Osteocyte (in vitro differentiated cells): ENCODE measurements around the gene IL1RAP. TPM values are rescaled to one million over a fixed set of nuclear protein-coding genes. Genes with fewer than 3 reads are reported as not detected.
"Not testable (repeated sequence)": the region's sequence is repeated elsewhere in the genome, so short reads cannot be mapped to it uniquely, and the experiment has no call there.

Source experiments
- DNase-seq: peaks from one replicate; pipeline ENCODE4 v3.0.0; 2021; ENCODE audit warnings: mixed read lengths; ENCODE audit not compliant: unreplicated experiment; ENCODE audit errors: extremely low spot score
- H3K27ac Mint-ChIP-seq: one replicate; pipeline ENCODE4 v1.8.0; 2021; ENCODE audit warnings: mild to moderate bottlenecking, mixed read lengths; ENCODE audit not compliant: unreplicated experiment
- H3K27me3 Mint-ChIP-seq: one replicate; pipeline ENCODE4 v1.8.0; 2021; ENCODE audit warnings: mixed read lengths; ENCODE audit not compliant: unreplicated experiment
- H3K36me3 Mint-ChIP-seq: one replicate; pipeline ENCODE4 v1.8.0; 2021; ENCODE audit warnings: mixed read lengths; ENCODE audit not compliant: unreplicated experiment
- H3K4me1 Mint-ChIP-seq: one replicate; pipeline ENCODE4 v1.8.0; 2021; ENCODE audit warnings: mixed read lengths; ENCODE audit not compliant: unreplicated experiment
- H3K4me3 Mint-ChIP-seq: one replicate; pipeline ENCODE4 v1.8.0; 2021; ENCODE audit warnings: mild to moderate bottlenecking, moderate library complexity, mixed read lengths; ENCODE audit not compliant: unreplicated experiment
- H3K9me3 Mint-ChIP-seq: one replicate; pipeline ENCODE4 v1.8.0; 2021; ENCODE audit warnings: mixed read lengths; ENCODE audit not compliant: unreplicated experiment
- CTCF ChIP-seq: fragments of 200-600 bp; sonication (generic); IDR thresholded peaks from 2 replicates; pipeline ENCODE4 v1.5.0; 2021; ENCODE audit warnings: antibody characterized with exemption, mild to moderate bottlenecking, moderate library complexity
- total RNA-seq: library from RNA; stranded (reverse); gene quantifications from 2 replicates; pipeline ENCODE4 v1.2.1, GENCODE V29; 2021

The IL1RAP gene
- total RNA-seq, 1 donor from 2014 or later: 29.3 TPM

GRCh38 chr3:190671658-190672057 lies 157.8 kb downstream of the IL1RAP start:
- Mint-ChIP-seq H3K4me3 (no peak overlapping the region), H3K4me1 (peaks cover 40% of the 10 kb centered on the region), H3K27ac (peak overlapping the region; percentile 78), H3K9me3 (no peaks in the 10 kb centered on the region), H3K27me3 (no peaks in the 10 kb centered on the region), H3K36me3 (no peaks in the 10 kb centered on the region)
- TF ChIP-seq CTCF: no peak
- DNase-seq: no peak

DNA sequence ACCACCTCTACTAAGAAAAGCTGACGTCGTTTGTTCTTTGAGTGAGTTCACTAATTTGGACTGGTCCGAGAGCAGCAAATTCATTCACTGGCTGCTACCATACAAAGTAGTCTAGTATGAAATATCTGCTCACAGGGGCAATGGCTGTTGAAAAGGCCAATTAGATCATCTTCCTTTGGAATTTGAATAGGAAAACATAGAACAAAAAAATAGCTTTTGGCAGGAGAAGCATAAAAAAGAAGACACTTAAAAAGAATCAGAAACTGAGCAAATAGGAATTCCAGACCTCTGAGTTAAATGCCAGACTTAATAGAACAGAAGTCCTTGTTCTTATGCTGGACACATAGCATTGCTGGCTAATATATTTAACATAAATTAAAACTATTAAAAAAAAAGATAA lies 159.3 kb downstream of the IL1RAP start:
- H3K36me3 Mint-ChIP-seq: no peaks in the 10 kb centered on the region
- peaks cover 2% of the 10 kb centered on the region for H3K9me3 Mint-ChIP-seq
- no peaks in the 10 kb centered on the region for H3K27me3 Mint-ChIP-seq
- no peak for TF ChIP-seq CTCF
- DNase-seq: no peak
- peak overlapping the region; percentile 1 for H3K4me3 Mint-ChIP-seq
- peak overlapping the region; percentile 62 for H3K27ac Mint-ChIP-seq
- H3K4me1 Mint-ChIP-seq: peaks cover 40% of the 10 kb centered on the region

GRCh38 chr3:190676481-190676880 lies 162.6 kb downstream of the IL1RAP start:
- no peak overlapping the region for H3K4me3 Mint-ChIP-seq
- no peak for TF ChIP-seq CTCF
- H3K27me3 Mint-ChIP-seq: no peaks in the 10 kb centered on the region
- H3K27ac Mint-ChIP-seq: no peak overlapping the region
- H3K36me3 Mint-ChIP-seq: peaks cover 2% of the 10 kb centered on the region
- peaks cover 27% of the 10 kb centered on the region for H3K4me1 Mint-ChIP-seq
- peaks cover 5% of the 10 kb centered on the region for H3K9me3 Mint-ChIP-seq
- DNase-seq: no peak

DNA sequence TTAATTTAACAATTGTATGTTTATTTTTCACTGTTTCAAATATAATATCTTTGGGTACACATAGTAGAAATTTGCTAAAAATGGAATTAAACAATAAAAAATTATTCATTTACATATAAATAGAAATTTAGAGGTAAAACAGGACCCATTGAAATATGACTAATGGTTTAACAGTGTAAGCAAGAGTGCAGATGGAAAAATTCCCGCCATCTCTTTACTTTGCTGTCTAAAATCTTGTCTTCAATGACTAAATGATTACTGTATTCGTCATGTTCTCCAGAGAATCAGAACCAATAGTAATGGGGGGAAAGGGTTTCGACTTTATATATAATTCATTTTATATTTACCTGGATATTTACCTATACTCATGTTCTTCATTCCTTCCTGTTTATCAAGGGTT lies 163.1 kb downstream of the IL1RAP start:
- H3K4me1 Mint-ChIP-seq: peaks cover 22% of the 10 kb centered on the region
- no peak overlapping the region for H3K4me3 Mint-ChIP-seq
- no peak overlapping the region for H3K27ac Mint-ChIP-seq
- H3K36me3 Mint-ChIP-seq: peaks cover 3% of the 10 kb centered on the region
- no peak for TF ChIP-seq CTCF
- H3K27me3 Mint-ChIP-seq: no peaks in the 10 kb centered on the region
- DNase-seq: no peak
- peaks cover 9% of the 10 kb centered on the region for H3K9me3 Mint-ChIP-seq

- H3K27ac Mint-ChIP-seq, DNase-seq, H3K36me3 Mint-ChIP-seq, H3K9me3 Mint-ChIP-seq, H3K4me3 Mint-ChIP-seq, H3K27me3 Mint-ChIP-seq: not testable (repeated sequence)
- peaks cover 13% of the 10 kb centered on the region for H3K4me1 Mint-ChIP-seq
These were observed 164.0 kb downstream of the IL1RAP start for GRCh38 chr3:190677868-190678267.

- no peak overlapping the region for H3K27ac Mint-ChIP-seq
- H3K4me1 Mint-ChIP-seq: no peaks in the 10 kb centered on the region
- no peak for TF ChIP-seq CTCF
- H3K27me3 Mint-ChIP-seq: no peaks in the 10 kb centered on the region
- peaks cover 3% of the 10 kb centered on the region for H3K36me3 Mint-ChIP-seq
- no peak overlapping the region for H3K4me3 Mint-ChIP-seq
- DNase-seq: no peak
- peaks cover 9% of the 10 kb centered on the region for H3K9me3 Mint-ChIP-seq
These were observed 166.8 kb downstream of the IL1RAP start for GRCh38 chr3:190680691-190681090.
